GM12891 (cell line): ENCODE results near the gene SNX9.

Source experiments
- DNase-seq: peaks from one replicate; pipeline ENCODE4 v3.0.0; 2011; ENCODE audit warnings: low spot score; ENCODE audit not compliant: insufficient read length
- FAIRE-seq: peaks from 2 replicates; lab custom pipeline; 2011; peaks lifted over from hg19 to GRCh38; lab: Jason Lieb, UNC
- PAX5 ChIP-seq: IDR thresholded peaks from 2 replicates; pipeline ENCODE4 v1.6.1; 2011; ENCODE audit warnings: low read length, moderate library complexity, mild to moderate bottlenecking; ENCODE audit not compliant: insufficient read depth, severe bottlenecking
- POLR2A ChIP-seq: IDR thresholded peaks from 2 replicates; pipeline ENCODE4 v1.6.1; 2011; ENCODE audit warnings: low read depth, low read length, control low read depth
- POLR2AphosphoS5 ChIP-seq: IDR thresholded peaks from 2 replicates; pipeline ENCODE4 v1.6.1; 2011; ENCODE audit warnings: low read depth, low read length, control low read depth
- POU2F2 ChIP-seq: IDR thresholded peaks from 2 replicates; pipeline ENCODE4 v1.6.1; 2011; ENCODE audit warnings: low read depth, mild to moderate bottlenecking, control low read depth, low read length, moderate library complexity
- SPI1 ChIP-seq: IDR thresholded peaks from 2 replicates; pipeline ENCODE4 v1.6.1; 2011; ENCODE audit warnings: low read depth, low read length, control low read depth
- TAF1 ChIP-seq: IDR thresholded peaks from 2 replicates; pipeline ENCODE4 v1.6.1; 2011; ENCODE audit warnings: low read depth, low read length, control low read depth

The SNX9 gene

GRCh38 chr6:157813191-157813590 lies 9.9 kb upstream of the SNX9 start:
- FAIRE-seq (no peak), DNase-seq (no peak)
- TF ChIP-seq PAX5 (no peak), POU2F2 (no peak), POLR2A (no peak), TAF1 (no peak), POLR2AphosphoS5 (no peak), SPI1 (no peak)

- no peak for FAIRE-seq
- DNase-seq = no peak
- no peak for TF ChIP-seq TAF1
- TF ChIP-seq PAX5 = no peak
- no peak for TF ChIP-seq POLR2AphosphoS5
- no peak for TF ChIP-seq POU2F2
- TF ChIP-seq POLR2A = no peak
- TF ChIP-seq SPI1 = no peak
Observed at GRCh38 chr6:157813750-157814455, 9.1 kb upstream of the SNX9 start.

- TF ChIP-seq POLR2A (no peak), SPI1 (no peak), POU2F2 (no peak), PAX5 (no peak), POLR2AphosphoS5 (no peak), TAF1 (no peak)
- DNase-seq (no peak), FAIRE-seq (peak; percentile 76)
Observed at GRCh38 chr6:157814883-157815282, 8.2 kb upstream of the SNX9 start.

- FAIRE-seq (no peak), DNase-seq (no peak)
- TF ChIP-seq PAX5 = no peak
- no peak for TF ChIP-seq TAF1
- no peak for TF ChIP-seq POU2F2
- no peak for TF ChIP-seq POLR2AphosphoS5
- no peak for TF ChIP-seq SPI1
- no peak for TF ChIP-seq POLR2A
Observed at GRCh38 chr6:157821342-157822033, 1.6 kb upstream of the SNX9 start.

- TF ChIP-seq SPI1 (no peak), TAF1 (no peak), POU2F2 (no peak), POLR2A (no peak), POLR2AphosphoS5 (no peak)
- DNase-seq (no peak), FAIRE-seq (no peak)
Observed at GRCh38 chr6:157822245-157823000, 623 bp upstream of the SNX9 start.

- DNase-seq (no peak), FAIRE-seq (peak; percentile 85)
- TF ChIP-seq PAX5 (no peak), POLR2AphosphoS5 (no peak), TAF1 (no peak), POU2F2 (peak; percentile 57; the same call in 1 of the 2 replicates)
Observed at GRCh38 chr6:157823528-157824370, 703 bp downstream of the SNX9 start.

GRCh38 chr6:157825243-157825904 lies 2.3 kb downstream of the SNX9 start:
- no peak for DNase-seq
- no peak for FAIRE-seq
- TF ChIP-seq TAF1 (no peak), POU2F2 (no peak), PAX5 (no peak), POLR2AphosphoS5 (no peak), POLR2A (no peak), SPI1 (no peak)
